A673 (cell line): ENCODE measurements around the gene ARSH.

Experiments
- CTCF ChIP-seq: fragments of 300-800, 200-600 bp; sonication (generic); conservative IDR thresholded peaks from 2 replicates; pipeline ENCODE4 v1.5.1; 2017; ENCODE audit warnings: low read depth, mild to moderate bottlenecking, antibody characterized with exemption, low read length, moderate library complexity, mixed read lengths
- EZH2 ChIP-seq: fragments of 200-600 bp; sonication (generic); IDR thresholded peaks from 2 replicates; pipeline ENCODE4 v1.6.1; 2017; ENCODE audit warnings: borderline replicate concordance, low read depth, mild to moderate bottlenecking, mixed read lengths, antibody characterized with exemption, low read length; ENCODE audit not compliant: poor library complexity, severe bottlenecking

- no peak for TF ChIP-seq CTCF
- TF ChIP-seq EZH2: no peak
Observed at GRCh38 chrX:2967584-2967983, 38.8 kb upstream of the ARSH start.
